Measurements from ENCODE around the gene EFNB3. TPM values are rescaled to one million over a fixed set of nuclear protein-coding genes. Genes with fewer than 3 reads are reported as not detected.

EFNB3 gene
- total and polyA plus RNA-seq, 2 of the 4 experiments (the other 2 are of a cell fraction) = 0.54 to 2.0 TPM

GRCh38 chr17:7711051-7711755 is 6.2 kb downstream of the EFNB3 start:
- Histone ChIP-seq H3K56ac (ENCODE audit: extremely low read depth, insufficient read depth, low read length) (no peak overlapping the region), H2AK5ac (ENCODE audit: low read depth, low read length) (no peak overlapping the region), H3K4me1 (ENCODE audit: control insufficient read depth, insufficient read depth, low read length) (peaks cover under 1% of the 10 kb centered on the region; the same call in 1 of the 2 replicates), H3K4ac (ENCODE audit: low read depth, low read length) (no peak overlapping the region), H4K91ac (ENCODE audit: insufficient read depth, low read depth, low read length) (no peak overlapping the region), H2AK9ac (replicated peaks; ENCODE audit: low read depth, low read length, poor library complexity) (no peak overlapping the region), H2BK120ac (ENCODE audit: low read depth, low read length) (no peak overlapping the region), H3K23ac (ENCODE audit: low read depth, low read length) (no peak overlapping the region), H3K4me2 (ENCODE audit: low read depth, low read length) (no peak overlapping the region), H3K27ac (ENCODE audit: insufficient read depth, low read length) (no peak overlapping the region), H3K14ac (replicated peaks; ENCODE audit: low read depth, low read length) (no peak overlapping the region), H4K20me1 (ENCODE audit: insufficient read depth, low read length) (no peaks in the 10 kb centered on the region), H3K9me3 (ENCODE audit: control insufficient read depth, insufficient read depth, low read length) (no peaks in the 10 kb centered on the region), H2BK5ac (ENCODE audit: low read depth, low read length, poor library complexity, severe bottlenecking) (no peak overlapping the region), H3K9me1 (ENCODE audit: insufficient read depth, low read length) (0 out of 2 replicates have a peak, but pooled peaks cover under 1% of the 10 kb centered on the region), H3K27me3 (ENCODE audit: control insufficient read depth, insufficient read depth, low read length) (peaks cover 61% of the 10 kb centered on the region), H2BK20ac (ENCODE audit: low read depth, low read length) (no peak overlapping the region), H2BK15ac (ENCODE audit: low read depth, low read length) (no peak overlapping the region), H3K36me3 (ENCODE audit: control insufficient read depth, insufficient read depth, low read length) (no peaks in the 10 kb centered on the region), H3K79me1 (ENCODE audit: low read depth in 1 of 2, low read length in 2 of 2) (no peaks in the 10 kb centered on the region), H3K18ac (ENCODE audit: low read depth, low read length) (no peak overlapping the region), H4K5ac (ENCODE audit: low read depth, low read length) (no peak overlapping the region), H3K4me3 (ENCODE audit: insufficient read depth, low read depth, low read length) (no peak overlapping the region), H2AFZ (replicated peaks; ENCODE audit: low read length, poor library complexity) (no peak overlapping the region), H4K8ac (ENCODE audit: low read depth in 2 of 2, low read length in 2 of 2) (no peak overlapping the region), H3K9ac (ENCODE audit: low read depth, low read length) (no peak overlapping the region)
- in situ Hi-C loops (cut with MboI; ENCODE audit: low sequenced_read_pairs) = no loop called here
- DNase-seq (no peak), ATAC-seq (ENCODE audit: low read depth) (no peak)
- WGBS, 2 experiments (ENCODE audit: extremely low coverage in 2 of 2, insufficient read length in 1 of 2) = 76% methylated on average over 2 of the region's 7 CpGs; no CpG with 5 or more reads in 1 of the 2 experiments
- TF ChIP-seq RCOR1 (IDR thresholded peaks at IDR 0.05; ENCODE audit: insufficient replicate concordance, low read length) (no peak), NFE2L2 (IDR thresholded peaks at IDR 0.05; ENCODE audit: low read depth, low read length) (no peak), RAD21 (IDR thresholded peaks at IDR 0.05; ENCODE audit: low read length) (no peak), RFX5 (IDR thresholded peaks at IDR 0.05; ENCODE audit: low read depth, low read length) (no peak), ELK1 (IDR thresholded peaks at IDR 0.05; ENCODE audit: borderline replicate concordance, low read depth, low read length) (no peak), USF2 (IDR thresholded peaks at IDR 0.05; ENCODE audit: low read depth, low read length) (no peak), CEBPB (IDR thresholded peaks at IDR 0.05; ENCODE audit: low read depth, low read length) (no peak), POLR2A (IDR thresholded peaks at IDR 0.05; ENCODE audit: low read depth, low read length) (no peak)
- POLR2A ChIA-PET (ENCODE audit: unreplicated experiment) = no interaction called here
- intact Hi-C loops (cut with micrococcal nuclease) = no loop called here
- no TSS peak for BruUV-seq (replicated peaks)
- dilution Hi-C loops (cut with HindIII; ENCODE audit: low sequenced_read_pairs, unreplicated experiment) = no loop called here
- CTCF ChIA-PET = no interaction called here
